A673 (cell line): ENCODE results near the gene PLCB2. TPM values are rescaled to one million over a fixed set of nuclear protein-coding genes. Genes with fewer than 3 reads are reported as not detected.
A peak's percentile ranks its signal among the peaks of the same experiment; 100 is the strongest.

ENCODE experiments used
- BruUV-seq: library from RNA; stranded (reverse); fragments of 400-500 nt; replicated peaks from 2 replicates; lab custom pipeline; 2021; lab: Mats Ljungman, UMichigan
- CTCF ChIA-PET: fragments of 300-600 bp; sonication (Branson Sonifier 250); formaldehyde crosslinking; loops from one replicate; lab custom pipeline; 2022; ENCODE audit warnings: antibody characterized with exemption; lab: Charles Lee
- POLR2A ChIA-PET: fragments of 300-600 bp; sonication (Branson Sonifier 250); formaldehyde crosslinking; loops from one replicate; lab custom pipeline; 2022; ENCODE audit warnings: antibody characterized with exemption; ENCODE audit not compliant: low non-redundant PET; lab: Charles Lee
- DNase-seq: peaks from one replicate; pipeline ENCODE4 v3.0.0-alpha.2; 2015; ENCODE audit warnings: low spot score
- H3K27ac ChIP-seq: fragments of 200-600 bp; sonication (generic); 2 replicates; pipeline ENCODE4 v1.5.1; 2016; ENCODE audit warnings: mixed run types, low read depth, mild to moderate bottlenecking, mixed read lengths, antibody characterized with exemption, low read length; ENCODE audit not compliant: poor library complexity, severe bottlenecking
- H3K27me3 ChIP-seq: fragments of 200-600 bp; sonication (generic); replicated peaks from 2 replicates; pipeline ENCODE4 v1.6.1; 2017; ENCODE audit warnings: mixed run types, low read depth, mild to moderate bottlenecking, mixed read lengths, antibody characterized with exemption, low read length; ENCODE audit not compliant: insufficient read depth, poor library complexity
- H3K36me3 ChIP-seq: fragments of 200-600 bp; sonication (generic); 2 replicates; pipeline ENCODE4 v1.6.1; 2016; ENCODE audit warnings: mixed run types, mild to moderate bottlenecking, mixed read lengths, antibody characterized with exemption, low read length; ENCODE audit not compliant: insufficient read depth, poor library complexity, severe bottlenecking
- H3K4me1 ChIP-seq: fragments of 200-600 bp; sonication (generic); 2 replicates; pipeline ENCODE4 v1.6.1; 2017; ENCODE audit warnings: mixed run types, mild to moderate bottlenecking, mixed read lengths, antibody characterized with exemption, low read length; ENCODE audit not compliant: insufficient read depth, poor library complexity, severe bottlenecking
- H3K4me3 ChIP-seq: fragments of 200-600 bp; sonication (generic); 2 replicates; pipeline ENCODE4 v1.5.1; 2016; ENCODE audit warnings: low read depth, mixed run types, mild to moderate bottlenecking, mixed read lengths, low read length; ENCODE audit not compliant: poor library complexity, severe bottlenecking
- H3K9me3 ChIP-seq: fragments of 200-600 bp; sonication (generic); 2 replicates; pipeline ENCODE4 v1.6.1; 2016; ENCODE audit warnings: mixed run types, low read depth, mild to moderate bottlenecking, mixed read lengths, antibody characterized with exemption, low read length; ENCODE audit not compliant: poor library complexity, severe bottlenecking
- CTCF ChIP-seq: fragments of 300-800, 200-600 bp; sonication (generic); conservative IDR thresholded peaks from 2 replicates; pipeline ENCODE4 v1.5.1; 2017; ENCODE audit warnings: low read depth, mild to moderate bottlenecking, antibody characterized with exemption, low read length, moderate library complexity, mixed read lengths
- EZH2 ChIP-seq: fragments of 200-600 bp; sonication (generic); IDR thresholded peaks from 2 replicates; pipeline ENCODE4 v1.6.1; 2017; ENCODE audit warnings: borderline replicate concordance, low read depth, mild to moderate bottlenecking, mixed read lengths, antibody characterized with exemption, low read length; ENCODE audit not compliant: poor library complexity, severe bottlenecking
- intact Hi-C: fragments of 100-400 bp; cut with micrococcal nuclease; formaldehyde crosslinking; loops from one replicate; pipeline ENCODE4 v1.10.0; 2022; ENCODE audit not compliant: unreplicated experiment
- total RNA-seq: library from RNA; stranded (reverse); gene quantifications from 2 replicates; pipeline ENCODE4 v1.2.3, GENCODE V29; 2021

PLCB2 gene
- total RNA-seq, 1 experiment from 2014 or later = 5.6 TPM

DNA sequence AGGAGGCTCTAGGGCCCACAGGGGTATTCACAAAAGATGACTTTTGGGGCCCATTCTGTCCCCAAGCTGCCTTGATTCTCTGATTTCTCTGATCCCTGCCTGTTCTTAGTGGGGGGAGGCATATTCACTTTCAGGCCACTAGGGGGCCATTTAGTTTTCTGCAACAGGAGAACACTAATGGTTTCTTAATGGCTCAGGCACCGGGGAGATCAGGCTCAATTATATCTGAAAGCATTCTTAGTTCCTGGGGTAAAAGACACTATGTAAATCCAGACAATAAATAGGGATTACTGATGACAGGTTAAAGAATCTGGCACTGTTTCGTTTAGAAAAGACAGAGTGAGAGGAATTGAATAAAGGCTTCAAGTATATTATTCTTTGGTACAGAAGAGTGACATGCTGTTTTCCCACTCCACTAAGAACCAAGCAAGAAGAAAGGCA, 13.2 kb upstream of the PLCB2 start:
- DNase-seq = peak; percentile 94
- H3K27ac ChIP-seq = no peak overlapping the region
- BruUV-seq = no TSS peak
- intact Hi-C loops = no loop called here
- ChIA-PET CTCF (interaction anchor here (0.6 kb wide), 1 partner anchor 859 kb away, joined by 3 read pairs; no protein-coding TSS in a partner anchor), POLR2A (interaction anchor here (0.6 kb wide), 1 partner anchor 487 kb away, joined by 3 read pairs; no protein-coding TSS in a partner anchor)
- peaks cover 35% of the 10 kb centered on the region for H3K4me1 ChIP-seq
- no peaks in the 10 kb centered on the region for H3K27me3 ChIP-seq
- TF ChIP-seq EZH2 (no peak), CTCF (peak; percentile 92)
- H3K9me3 ChIP-seq = no peaks in the 10 kb centered on the region
- no peaks in the 10 kb centered on the region for H3K36me3 ChIP-seq
- no peak overlapping the region for H3K4me3 ChIP-seq

DNA sequence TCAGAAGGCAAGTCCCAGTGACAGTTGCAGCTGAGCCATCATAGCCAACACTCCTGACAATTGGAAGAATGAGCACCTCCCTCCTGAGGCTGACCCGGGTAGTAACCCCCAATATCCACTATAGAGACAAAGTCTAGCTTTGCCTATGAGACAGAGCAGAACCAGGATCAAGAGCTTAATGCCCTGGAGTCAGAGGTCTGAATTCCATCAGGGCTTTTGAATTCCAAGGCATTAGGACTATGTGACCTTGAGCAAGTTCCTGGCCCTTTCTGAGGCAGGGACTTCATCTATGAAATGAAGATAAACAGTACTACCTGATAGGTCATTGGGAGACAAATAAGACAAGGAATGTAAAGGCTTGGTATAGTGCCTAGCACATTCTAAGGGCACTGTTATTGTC, 12.7 kb upstream of the PLCB2 start:
- peaks cover 31% of the 10 kb centered on the region for H3K4me1 ChIP-seq
- TF ChIP-seq EZH2 = no peak
- no peak for TF ChIP-seq CTCF
- H3K9me3 ChIP-seq = no peaks in the 10 kb centered on the region
- H3K27me3 ChIP-seq = no peaks in the 10 kb centered on the region
- no peaks in the 10 kb centered on the region for H3K36me3 ChIP-seq
- ChIA-PET CTCF (interaction anchor here (0.6 kb wide), 1 partner anchor 859 kb away, joined by 3 read pairs; no protein-coding TSS in a partner anchor), POLR2A (interaction anchor here (0.6 kb wide), 1 partner anchor 486 kb away, joined by 3 read pairs; no protein-coding TSS in a partner anchor)
- no peak overlapping the region for H3K27ac ChIP-seq
- BruUV-seq = no TSS peak
- H3K4me3 ChIP-seq = no peak overlapping the region
- intact Hi-C loops = no loop called here
- DNase-seq = no peak

DNA sequence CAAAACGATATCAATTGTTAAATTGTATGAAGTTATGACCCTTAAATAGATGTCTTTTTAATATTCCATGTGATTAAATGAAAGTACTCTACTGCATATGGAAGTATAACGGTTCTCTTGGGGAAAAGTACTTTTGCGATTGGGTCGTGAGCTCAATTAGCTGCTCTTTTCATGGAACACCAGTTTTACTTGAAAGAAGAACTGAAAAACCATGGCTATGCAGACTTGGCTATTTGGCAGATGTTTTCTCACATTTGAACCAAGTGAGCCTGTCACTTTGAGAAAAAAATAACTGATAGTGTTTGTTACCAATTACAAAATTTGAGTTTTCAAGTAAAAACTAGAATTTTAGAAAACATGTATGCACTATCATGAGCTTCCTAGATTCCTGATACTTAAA, 9.8 kb upstream of the PLCB2 start:
- intact Hi-C loops = no loop called here
- Histone ChIP-seq H3K36me3 (no peaks in the 10 kb centered on the region), H3K27ac (no peak overlapping the region), H3K27me3 (no peaks in the 10 kb centered on the region), H3K9me3 (no peaks in the 10 kb centered on the region), H3K4me1 (peaks cover 24% of the 10 kb centered on the region), H3K4me3 (no peak overlapping the region)
- TF ChIP-seq EZH2 (no peak), CTCF (no peak)
- no peak for DNase-seq
- no TSS peak for BruUV-seq
- ChIA-PET CTCF (no interaction called here), POLR2A (no interaction called here)
